Left lung (tissue), 10 donors: ENCODE data around the gene LCOR. TPM values are rescaled to one million over a fixed set of nuclear protein-coding genes. Genes with fewer than 3 reads are reported as not detected.

Experiments used
- ATAC-seq: fragments of 200-7000 bp; cut with Tn5 transposase; one replicate; pipeline ENCODE4 v1.9.1; 2020; ENCODE audit warnings: moderate library complexity
- DNase-seq, 4 donors: peaks; one replicate each; pipeline ENCODE4 v3.0.0-alpha.2; 2013 to 2020
- H3K27ac ChIP-seq, 2 donors: fragments of 200-600 bp; sonication (generic) in 1 of 2; one replicate each; pipeline versions ENCODE4 v1.5.0 to v1.8.0; 2020 to 2021
- H3K27me3 ChIP-seq, 2 donors: fragments of 200-600 bp; sonication (generic) in 1 of 2; one replicate each; pipeline versions ENCODE4 v1.5.0 to v1.8.0; 2020 to 2021
- H3K36me3 ChIP-seq, 2 donors: fragments of 200-600 bp; sonication (generic) in 1 of 2; one replicate each; pipeline versions ENCODE4 v1.5.0 to v1.8.0; 2020 to 2021
- H3K4me1 ChIP-seq, 2 donors: fragments of 200-600 bp; one replicate each; pipeline ENCODE4 v1.8.0; 2021
- H3K4me3 ChIP-seq, 2 donors: fragments of 200-600 bp; sonication (generic) in 1 of 2; one replicate each; pipeline versions ENCODE4 v1.5.0 to v1.8.0; 2020 to 2021; ENCODE audit warnings: mild to moderate bottlenecking in 1 of 2
- H3K9me3 ChIP-seq, 2 donors: fragments of 200-600 bp; sonication (generic) in 1 of 2; one replicate each; pipeline versions ENCODE4 v1.5.0 to v1.8.0; 2020 to 2021
- CTCF ChIP-seq, 2 donors: fragments of 200-600 bp; sonication (generic) in 1 of 2; IDR thresholded peaks; one replicate each; pipeline versions ENCODE4 v1.5.0 to v1.8.0; 2021; ENCODE audit warnings: antibody characterized with exemption in 2 of 2
- intact Hi-C, 2 donors: fragments of 100-400 bp; cut with DNase I; formaldehyde crosslinking; loops; one replicate each; pipeline versions ENCODE4 v1.11.2 to v1.14.2; 2022
- polyA plus RNA-seq, 6 donors: library from polyadenylated mRNA; unstranded; fragments of 120-200 nt; gene quantifications; one replicate each; pipeline ENCODE4 v1.2.1, GENCODE V29; 2013; ENCODE audit not compliant: insufficient read length in 6 of 6
- total RNA-seq, 2 donors: library from RNA; stranded (reverse); fragmentation: NEBNext Ultra II Directional; extraction: Animal tissue kit (Norgen Biotek cat#: 25700); gene quantifications; one replicate each; pipeline ENCODE4 v1.2.1, GENCODE V29; 2021
- donor health status: DM: no; HTN: yes; CAD: no.
- donor health status: DM: no; HTN: no; CAD: no.

The LCOR gene
- total and polyA plus RNA-seq, 8 donors = 20.8 to 29.6 (median 22.9) TPM

GRCh38 chr10:96995851-96996250, 163.8 kb downstream of the LCOR start:
- TF ChIP-seq CTCF (IDR thresholded peaks at IDR 0.05) = no peak
- H3K4me3 ChIP-seq = no peak overlapping the region
- H3K4me1 ChIP-seq = no peaks in the 10 kb centered on the region
- H3K27me3 ChIP-seq = no peaks in the 10 kb centered on the region
- H3K9me3 ChIP-seq = no peaks in the 10 kb centered on the region
- intact Hi-C loops = no loop called here
- no peaks in the 10 kb centered on the region for H3K36me3 ChIP-seq
- DNase-seq (no peak), ATAC-seq (no peak)
- no peak overlapping the region for H3K27ac ChIP-seq

- DNase-seq (no peak), ATAC-seq (no peak)
- no peak for TF ChIP-seq CTCF (IDR thresholded peaks at IDR 0.05)
- no peak overlapping the region for H3K27ac ChIP-seq
- H3K36me3 ChIP-seq = no peaks in the 10 kb centered on the region
- H3K9me3 ChIP-seq = no peaks in the 10 kb centered on the region
- no peaks in the 10 kb centered on the region for H3K4me1 ChIP-seq
- intact Hi-C loops = no loop called here
- H3K27me3 ChIP-seq = no peaks in the 10 kb centered on the region
- no peak overlapping the region for H3K4me3 ChIP-seq
These were observed 164.3 kb downstream of the LCOR start for GRCh38 chr10:96996275-96996965.

- no peak overlapping the region for H3K27ac ChIP-seq
- ATAC-seq = peak; percentile 57
- intact Hi-C loops = no loop called here
These were observed 166.3 kb downstream of the LCOR start for GRCh38 chr10:96998329-96998888.

GRCh38 chr10:96999337-96999736, 167.2 kb downstream of the LCOR start:
- H3K4me3 ChIP-seq = no peak overlapping the region
- no peak for TF ChIP-seq CTCF (IDR thresholded peaks at IDR 0.05)
- no peaks in the 10 kb centered on the region for H3K4me1 ChIP-seq
- no peak overlapping the region for H3K27ac ChIP-seq
- no peaks in the 10 kb centered on the region for H3K9me3 ChIP-seq
- H3K27me3 ChIP-seq = no peaks in the 10 kb centered on the region
- intact Hi-C loops = no loop called here
- ATAC-seq (no peak), DNase-seq (no peak)
- H3K36me3 ChIP-seq = no peaks in the 10 kb centered on the region

More at GRCh38 chr10:96998329-96998888, 166.3 kb downstream of the LCOR start:
- H3K36me3 ChIP-seq = no peaks in the 10 kb centered on the region
- peak in 1 of 4 donors; percentile 56 for DNase-seq
- TF ChIP-seq CTCF (IDR thresholded peaks at IDR 0.05) = no peak
- no peaks in the 10 kb centered on the region for H3K27me3 ChIP-seq
- H3K4me1 ChIP-seq = no peaks in the 10 kb centered on the region
- no peaks in the 10 kb centered on the region for H3K9me3 ChIP-seq
- no peak overlapping the region for H3K4me3 ChIP-seq

- intact Hi-C loops = no loop called here
- TF ChIP-seq CTCF (IDR thresholded peaks at IDR 0.05) = no peak
- Histone ChIP-seq H3K9me3 (no peaks in the 10 kb centered on the region), H3K27ac (no peak overlapping the region), H3K4me1 (no peaks in the 10 kb centered on the region), H3K27me3 (no peaks in the 10 kb centered on the region), H3K4me3 (no peak overlapping the region), H3K36me3 (no peaks in the 10 kb centered on the region)
- DNase-seq = no peak
- ATAC-seq = no peak
These were observed 167.9 kb downstream of the LCOR start for GRCh38 chr10:96999987-97000386.
